Putamen (tissue), 1 donor: Measurements from ENCODE around the gene C19orf18.
"Not testable (repeated sequence)": the region's sequence is repeated elsewhere in the genome, so short reads cannot be mapped to it uniquely, and the experiment has no call there.

ENCODE experiments used
- DNase-seq: peaks from one replicate; pipeline ENCODE4 v3.0.0-alpha.2; 2016; ENCODE audit warnings: low spot score

C19orf18 gene

DNA sequence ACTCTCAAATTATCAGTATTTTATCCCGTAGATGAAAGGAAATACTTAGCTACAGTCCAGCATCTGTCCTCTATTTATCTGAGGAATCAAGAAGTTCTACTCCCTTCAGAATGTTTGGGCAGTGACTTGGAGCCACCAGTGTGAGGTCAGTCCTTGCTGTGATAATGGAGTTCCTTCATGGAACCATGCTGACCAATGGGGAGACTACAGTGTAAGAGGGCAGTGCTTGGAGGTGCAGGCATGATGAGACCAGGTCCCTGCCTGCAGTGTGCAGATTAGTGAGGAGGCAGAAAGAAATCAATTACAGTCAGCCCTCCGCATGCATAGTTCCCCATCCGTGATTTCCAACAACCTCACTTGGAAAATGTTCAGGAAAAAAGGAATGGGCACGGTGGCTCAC is at the start of gene C19orf18:
C19orf18 (minus strand) TSS at position 101 of the 400 bp plus-strand sequence. CDS start 102 bp downstream, outside the sequence.
- DNase-seq = no peak

DNA sequence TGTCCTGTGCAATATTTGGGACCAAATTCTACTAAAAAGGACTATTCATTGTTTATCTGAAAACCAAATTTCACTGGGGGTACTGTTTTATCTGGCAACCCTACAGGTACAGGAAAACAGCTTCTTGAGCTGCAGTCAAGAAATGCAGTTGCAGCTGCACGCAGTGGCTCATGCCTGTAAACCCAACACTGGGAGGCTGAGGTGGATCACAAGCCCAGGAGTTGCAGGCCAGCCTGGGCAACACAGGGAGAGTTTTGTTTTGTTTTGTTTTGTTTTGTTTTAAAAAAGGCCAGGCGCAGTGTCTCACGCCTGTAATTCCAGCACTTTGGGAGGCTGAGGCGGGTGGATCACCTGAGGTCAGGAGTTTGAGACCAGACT is 47.9 kb upstream of the C19orf18 start:
- no peak for DNase-seq

DNA sequence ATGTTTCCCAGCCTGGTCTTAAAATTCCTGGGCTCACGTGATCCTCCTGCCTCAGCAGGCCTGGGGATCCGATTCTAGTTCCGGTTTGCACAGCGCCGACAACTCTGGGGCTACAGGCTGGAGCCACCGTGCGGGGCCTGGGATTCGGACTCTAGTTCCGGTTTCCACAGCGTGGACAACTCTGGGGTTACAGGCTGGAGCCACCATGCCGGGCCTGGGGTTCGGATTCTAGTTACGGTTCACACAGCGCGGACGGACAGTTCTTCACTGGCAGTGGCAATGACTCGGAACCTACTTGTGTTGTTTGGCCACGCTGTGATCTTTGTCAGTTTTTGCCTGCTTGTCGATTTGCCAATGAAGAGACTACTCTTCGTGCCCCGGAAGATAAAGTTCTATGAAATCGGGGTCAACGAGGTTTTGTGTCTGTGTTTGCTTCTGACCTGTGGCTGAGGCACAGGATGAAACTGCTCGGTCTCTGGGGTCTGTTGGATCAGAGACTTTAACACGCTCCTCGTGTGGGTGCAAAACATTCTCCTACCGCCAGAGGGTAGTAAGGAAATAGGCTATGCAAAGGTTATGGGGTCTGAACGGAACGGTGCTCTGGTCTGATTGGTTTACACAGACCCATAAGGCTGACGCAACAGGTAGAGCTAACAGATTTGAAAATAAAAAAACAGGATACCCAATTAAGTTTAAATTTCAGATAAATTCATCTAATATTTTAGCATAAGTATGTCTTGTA is 47.4 kb upstream of the C19orf18 start:
- peak; percentile 79 for DNase-seq

DNA sequence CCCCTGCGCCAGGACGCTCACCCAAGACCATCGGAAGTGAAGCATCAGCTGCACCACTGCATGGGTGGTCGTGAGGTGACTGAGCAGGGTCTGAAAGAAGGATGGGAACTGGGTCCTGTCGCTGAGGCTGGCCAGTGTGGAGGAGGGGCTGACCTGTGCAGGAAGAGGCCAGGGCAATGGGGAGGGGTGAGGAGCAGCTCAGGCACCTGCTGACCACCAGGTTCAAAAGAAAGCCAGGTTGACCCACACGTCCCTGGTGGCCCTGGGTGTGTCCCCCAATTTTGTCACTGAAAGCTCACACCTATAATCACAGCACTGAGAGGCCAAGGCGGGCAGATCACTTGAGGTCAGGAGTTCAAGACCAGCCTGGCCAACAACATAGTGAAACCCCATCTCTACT is 45.8 kb upstream of the C19orf18 start:
- no peak for DNase-seq

DNA sequence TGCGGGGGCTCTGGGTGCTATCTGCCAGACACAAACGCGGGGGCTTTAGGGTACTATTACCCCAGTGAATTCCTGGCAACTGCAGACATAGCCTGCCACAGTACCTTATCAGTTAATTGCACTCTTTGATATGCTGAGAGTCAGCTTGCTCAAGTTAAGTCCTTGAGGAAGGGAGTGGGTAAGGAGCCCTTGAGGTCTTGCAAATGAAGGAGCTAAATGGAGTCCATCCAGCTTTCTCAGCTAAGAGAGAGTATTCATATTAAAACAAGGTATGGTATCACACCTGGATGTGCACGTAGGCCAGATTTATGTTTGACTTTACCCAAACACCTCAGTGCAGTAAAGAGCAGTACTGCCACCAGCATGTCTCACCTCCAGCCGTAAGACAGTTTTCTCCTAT is 39.8 kb upstream of the C19orf18 start:
- no peak for DNase-seq

DNA sequence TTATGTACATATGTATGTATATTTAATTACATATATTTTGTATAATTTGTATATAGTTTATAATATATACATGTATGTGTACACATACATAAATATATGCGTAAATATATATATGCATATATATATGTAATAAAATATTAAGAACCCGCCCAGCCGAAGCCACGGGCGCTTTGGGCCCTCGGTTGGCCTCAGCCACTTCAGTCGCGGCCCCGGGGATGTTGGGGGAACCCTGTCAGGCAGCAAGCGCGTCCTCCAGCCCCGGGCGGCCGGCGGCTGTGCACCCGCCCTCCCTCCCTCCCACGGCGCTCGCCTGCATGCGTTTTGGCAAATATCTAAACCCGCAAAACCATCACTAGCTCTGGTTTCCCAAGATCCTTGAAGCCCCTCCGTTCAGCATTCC is 36.2 kb upstream of the C19orf18 start:
- DNase-seq = no peak

DNA sequence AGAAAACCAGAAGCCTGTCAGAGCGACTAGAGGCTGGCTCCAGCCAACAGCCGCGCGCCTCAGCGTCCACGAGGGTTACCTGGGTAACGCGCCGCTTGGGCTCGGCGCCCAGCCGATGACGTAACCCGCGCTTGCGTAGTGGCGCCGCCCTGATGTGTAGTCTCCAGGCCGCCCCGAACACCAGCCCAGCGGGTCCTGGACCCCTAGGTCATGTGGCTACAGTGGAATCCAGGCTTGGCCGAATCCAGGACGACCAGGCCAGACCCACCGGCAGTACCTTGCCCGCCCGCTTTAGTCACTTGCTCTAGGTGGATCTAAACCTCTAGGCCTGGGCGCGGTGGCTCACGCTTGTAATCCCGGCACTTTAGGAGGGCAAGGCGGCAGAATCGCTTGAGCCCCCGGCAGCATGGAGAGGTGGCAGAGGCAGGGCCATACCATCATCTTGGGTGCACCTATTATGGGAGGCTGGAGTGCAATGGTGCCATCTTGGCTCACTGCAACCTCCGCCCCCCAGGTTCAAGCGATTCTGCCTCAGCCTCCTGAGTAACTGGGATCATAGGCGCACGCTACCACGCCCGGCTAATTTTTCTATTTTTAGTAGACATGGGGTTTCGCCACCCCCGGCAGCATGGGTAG is 35.5 kb upstream of the C19orf18 start:
- peak; percentile 90 for DNase-seq

DNA sequence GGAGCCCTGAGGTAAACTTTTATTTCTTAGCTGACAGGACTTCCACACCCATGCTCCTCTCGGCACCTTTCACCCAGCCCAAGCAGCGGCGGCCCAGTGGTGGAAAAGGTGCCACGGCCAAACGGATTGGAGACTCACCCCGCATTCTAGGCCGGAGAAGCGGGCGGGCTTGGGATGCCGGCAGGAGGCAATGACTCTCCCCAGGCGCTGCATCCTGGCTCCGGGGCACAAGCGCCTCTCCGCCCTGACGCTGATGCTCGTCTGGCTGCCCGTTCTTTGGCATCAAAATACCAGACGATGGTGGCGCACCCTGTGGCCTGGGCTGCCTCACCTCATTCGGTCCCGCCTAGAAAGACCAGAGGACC is 34.9 kb upstream of the C19orf18 start:
- no peak for DNase-seq

DNA sequence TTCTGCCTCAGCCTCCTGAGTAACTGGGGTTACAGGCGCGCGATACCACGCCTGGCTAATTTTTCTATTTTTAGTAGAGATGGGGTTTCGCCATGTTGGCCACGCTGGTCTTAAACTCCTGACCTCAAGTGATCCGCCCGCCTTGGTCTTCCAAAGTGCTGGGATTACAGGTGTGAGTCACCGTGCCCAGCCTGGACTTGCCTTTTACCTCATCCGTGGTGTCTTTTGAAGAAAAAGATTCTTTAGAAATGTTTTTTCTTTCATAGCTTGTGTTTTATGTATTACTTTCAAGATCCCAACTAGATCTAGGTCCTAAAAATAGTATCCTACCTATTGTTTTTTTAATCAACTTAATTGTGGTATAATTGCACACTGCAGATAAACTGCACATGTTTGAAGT is 34.5 kb upstream of the C19orf18 start:
- DNase-seq = not testable (repeated sequence)

DNA sequence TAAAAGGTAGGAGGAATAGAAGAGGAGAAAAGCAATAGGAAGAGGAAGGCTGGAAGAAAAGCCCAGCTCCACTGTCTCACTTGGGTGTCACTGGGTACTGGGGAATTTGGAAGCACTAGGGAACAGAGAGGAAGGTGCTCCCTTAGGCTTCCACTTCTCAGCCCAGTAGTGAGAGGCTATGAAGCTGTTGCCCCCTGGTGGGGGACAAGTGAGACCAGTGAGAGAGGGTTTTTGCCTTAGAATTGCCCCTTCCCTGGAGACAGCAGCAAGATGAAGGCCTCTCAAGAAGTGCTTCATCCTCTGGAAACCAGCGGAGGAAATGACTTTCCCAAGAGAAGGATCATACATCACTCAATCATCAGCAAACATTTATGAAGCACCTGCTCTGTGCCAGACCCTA is 33.0 kb upstream of the C19orf18 start:
- DNase-seq = no peak

DNA sequence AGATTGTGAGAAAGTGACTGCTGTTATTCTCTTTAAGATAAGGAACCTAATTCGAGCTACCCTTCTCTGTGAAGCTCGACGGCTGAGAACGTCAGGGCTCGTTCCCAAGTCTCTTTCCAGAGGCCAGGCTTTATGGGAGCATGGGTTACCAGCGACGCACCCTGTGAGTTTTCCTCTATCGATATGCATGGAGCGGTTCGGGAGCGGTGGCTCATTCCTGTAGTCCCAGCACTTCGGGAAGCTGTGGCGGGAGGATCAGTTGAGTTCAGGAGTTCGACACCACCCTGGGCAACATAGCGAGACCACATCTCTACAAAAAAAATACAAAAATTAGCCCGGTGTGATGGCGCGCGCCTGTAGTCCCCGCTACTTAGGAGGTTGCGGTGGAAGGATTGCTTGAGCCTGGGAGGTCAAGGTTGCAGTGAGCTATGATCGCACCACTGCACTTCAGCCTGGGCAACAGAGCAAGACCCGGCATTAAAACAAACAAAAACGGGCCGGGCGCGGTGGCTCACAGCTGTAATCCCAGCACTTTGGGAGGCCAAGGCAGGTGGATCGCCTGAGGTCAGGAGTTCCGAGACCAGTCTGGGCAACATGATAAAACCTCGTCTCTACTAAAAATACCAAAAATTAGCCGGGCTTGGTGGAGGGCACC is 29.0 kb upstream of the C19orf18 start:
- no peak for DNase-seq

DNA sequence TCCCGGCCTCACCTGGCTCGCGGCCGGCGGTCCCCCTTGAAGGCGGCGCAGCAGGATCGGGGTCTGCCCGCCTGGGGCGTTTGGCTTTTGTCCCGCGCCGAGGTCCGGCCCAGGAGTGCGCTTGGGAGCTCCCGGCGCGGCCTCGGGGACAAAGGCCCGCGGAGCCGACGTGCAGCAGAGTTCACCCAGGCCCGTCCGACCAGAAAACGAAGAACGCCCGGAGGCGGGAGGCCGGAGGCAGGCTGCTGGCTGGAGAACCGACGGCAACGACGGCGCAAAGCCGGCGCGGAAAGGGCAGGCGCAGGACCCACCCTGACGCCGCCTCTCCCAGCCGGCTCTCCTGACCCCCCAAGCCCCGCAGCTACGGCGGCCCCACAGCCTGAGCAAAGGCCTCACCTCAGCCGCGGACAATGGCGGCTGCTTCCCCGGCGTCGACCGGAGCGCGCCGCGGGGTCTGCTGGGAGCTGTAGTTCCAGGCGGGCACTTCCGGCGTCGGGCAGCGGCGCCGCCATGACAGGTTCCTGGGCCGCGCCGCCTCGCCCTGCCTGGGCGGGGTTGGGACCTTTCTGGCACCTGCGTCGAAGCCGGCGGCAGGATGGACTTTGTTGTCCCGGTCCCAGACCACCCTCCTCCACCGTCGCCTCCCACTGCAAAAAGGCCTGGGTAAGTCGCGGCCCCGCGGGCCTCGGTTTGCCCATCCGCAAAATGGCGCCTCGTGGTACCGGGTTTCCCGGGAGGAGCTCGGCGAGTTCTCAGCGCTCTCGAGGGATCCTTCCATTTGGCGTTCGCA is 28.2 kb upstream of the C19orf18 start, which contains the start of gene ZNF606:
ZNF606 (minus strand) TSS at position 437 of the 790 bp plus-strand sequence. CDS start 1,501 bp downstream, outside the sequence.
- peak; percentile 88 for DNase-seq

DNA sequence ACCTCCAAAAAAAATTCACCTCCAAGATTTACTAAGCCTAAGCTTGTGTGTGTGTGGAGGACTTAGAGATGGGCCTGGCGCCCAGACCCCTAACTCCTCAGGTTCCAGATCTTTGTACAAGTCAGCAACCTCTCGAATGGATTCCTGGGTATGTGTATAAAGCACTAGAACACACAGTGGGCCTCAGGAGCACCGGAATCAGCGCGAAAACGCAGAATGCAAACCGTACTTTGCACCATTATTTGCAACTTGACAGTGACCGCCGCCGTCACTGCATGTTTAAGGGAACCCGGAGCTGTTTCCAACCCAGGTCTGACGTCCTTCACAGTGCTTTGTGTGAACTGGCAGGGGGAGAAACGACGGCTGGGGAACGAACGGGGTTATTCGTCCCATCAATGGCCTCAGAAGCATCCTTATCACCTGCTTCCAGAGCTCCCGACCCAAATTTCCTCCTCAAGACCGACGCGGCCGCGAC is 27.6 kb upstream of the C19orf18 start:
- no peak for DNase-seq

DNA sequence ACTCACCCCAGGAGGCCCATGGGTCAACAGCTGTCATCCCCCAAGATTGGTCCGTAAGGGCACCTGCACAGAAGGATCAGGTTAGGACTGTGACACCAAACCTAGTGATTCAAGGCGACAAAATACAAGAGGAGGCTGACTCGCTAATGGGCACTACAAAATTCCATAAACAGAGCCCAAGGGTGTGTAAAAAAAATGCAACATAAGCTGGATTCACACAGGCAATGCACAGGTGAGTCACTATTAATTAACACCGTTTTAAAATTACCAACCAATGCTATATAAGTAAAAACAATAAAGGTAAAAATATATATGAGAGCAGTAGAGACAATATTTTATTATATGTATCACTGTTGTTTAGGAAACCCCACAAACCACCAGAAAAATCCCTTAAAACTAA is 26.3 kb upstream of the C19orf18 start:
- DNase-seq = no peak

DNA sequence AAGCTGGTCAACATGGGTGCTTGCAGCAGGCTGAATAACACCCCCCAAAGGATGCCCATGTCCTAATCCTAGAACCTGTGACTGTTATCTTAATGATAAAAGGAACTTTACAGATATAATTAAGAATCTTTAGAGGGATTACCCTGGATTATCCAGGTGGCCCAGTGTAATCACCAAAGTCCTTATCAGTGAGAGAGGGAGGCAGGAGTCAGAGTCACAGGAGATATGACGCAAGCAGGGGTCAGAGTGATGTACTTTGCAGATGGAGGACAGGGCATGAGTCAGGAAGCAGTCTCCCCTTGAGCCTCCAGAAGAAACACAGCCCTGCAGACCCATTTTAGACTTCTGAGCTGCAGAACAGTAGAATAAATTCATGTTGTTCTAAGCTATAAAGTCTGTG is 18.5 kb upstream of the C19orf18 start:
- no peak for DNase-seq

DNA sequence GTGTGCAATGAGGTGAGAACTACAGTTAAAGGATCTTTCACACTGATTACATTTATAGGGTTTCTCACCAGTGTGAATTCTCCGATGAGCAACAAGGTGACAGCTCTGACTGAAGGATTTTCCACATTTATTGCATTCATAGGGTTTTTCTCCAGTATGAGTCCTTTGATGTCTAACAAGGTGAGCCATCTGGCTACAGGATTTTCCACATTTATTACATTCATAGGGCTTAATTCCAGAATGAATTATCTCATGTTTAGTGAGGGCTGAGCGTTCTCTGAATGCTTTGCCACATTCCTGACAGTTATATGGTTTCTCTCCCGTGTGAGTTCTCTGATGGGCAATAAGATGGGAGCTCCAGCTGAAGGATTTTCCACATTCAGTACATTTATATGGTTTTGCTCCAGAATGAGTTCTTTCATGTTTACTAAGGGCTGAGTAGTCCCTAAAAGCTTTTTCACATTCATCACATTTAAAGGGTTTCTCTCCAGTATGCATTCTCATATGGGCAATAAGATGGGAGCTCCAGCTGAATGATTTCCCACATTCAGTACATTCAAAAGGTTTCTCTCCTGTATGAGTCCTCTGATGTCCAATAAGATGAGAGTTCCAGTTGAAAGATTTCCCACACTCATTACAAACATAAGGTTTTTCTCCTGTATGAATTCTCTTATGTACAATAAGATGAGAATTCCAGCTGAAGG is 4.4 kb upstream of the C19orf18 start:
- no peak for DNase-seq

DNA sequence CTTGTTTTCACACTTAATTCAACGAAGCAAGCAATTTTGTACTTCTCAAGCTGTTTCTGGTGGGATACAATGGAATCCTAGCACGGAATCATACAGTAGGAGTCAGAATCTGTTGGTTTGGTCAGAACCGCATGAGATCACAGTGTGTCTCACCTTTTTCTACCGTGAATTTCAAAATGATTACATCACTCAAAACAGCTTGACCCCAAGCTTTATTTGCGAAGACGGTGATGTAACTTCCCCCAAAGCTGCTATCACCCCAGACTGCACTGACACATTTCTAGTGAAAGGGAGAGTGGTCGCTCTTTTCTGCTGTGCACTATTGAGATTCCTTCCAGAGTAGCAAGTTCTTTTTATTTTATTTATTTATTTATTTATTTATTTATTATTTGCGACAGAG is 9.6 kb downstream of the C19orf18 start:
- DNase-seq = no peak

DNA sequence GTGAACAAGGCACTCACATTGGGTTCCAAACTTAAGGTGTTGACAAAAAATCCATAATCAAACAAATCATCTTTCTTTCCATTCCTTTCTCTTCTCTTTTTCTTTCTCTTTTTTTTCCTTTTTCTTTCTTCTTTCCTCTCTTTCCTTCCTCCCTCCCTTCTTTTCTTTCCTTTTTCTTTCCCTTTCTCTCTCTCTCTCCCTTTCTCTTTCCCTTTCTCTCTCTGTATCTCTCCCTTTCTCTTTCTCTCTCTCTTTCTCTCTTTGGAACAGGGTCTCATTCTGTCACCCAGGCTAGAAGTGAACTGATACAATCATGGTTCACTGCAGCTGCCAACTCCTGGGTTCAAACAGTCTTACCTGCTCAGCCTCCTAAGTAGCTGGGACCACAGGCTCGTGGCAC is 12.5 kb downstream of the C19orf18 start:
- DNase-seq = no peak

DNA sequence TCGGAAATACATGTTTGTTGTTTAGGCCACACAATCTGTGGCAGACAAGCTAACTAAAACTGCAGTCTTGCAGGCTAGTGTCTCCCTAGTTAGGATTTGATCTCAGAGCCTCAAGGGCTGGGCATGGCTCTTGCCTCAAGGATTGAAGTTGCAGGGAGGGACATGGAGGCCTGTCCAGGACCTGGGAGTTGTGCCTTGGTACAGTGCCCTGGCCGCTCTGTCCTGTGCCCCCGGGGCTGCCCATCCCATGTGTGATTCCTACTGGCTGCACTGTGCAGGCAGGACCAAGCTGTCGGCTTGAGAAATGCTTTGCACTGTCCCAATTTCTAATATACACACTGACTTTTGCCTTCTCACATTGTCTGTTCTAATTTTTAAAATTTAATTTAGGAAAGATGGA is 19.3 kb downstream of the C19orf18 start:
- no peak for DNase-seq

DNA sequence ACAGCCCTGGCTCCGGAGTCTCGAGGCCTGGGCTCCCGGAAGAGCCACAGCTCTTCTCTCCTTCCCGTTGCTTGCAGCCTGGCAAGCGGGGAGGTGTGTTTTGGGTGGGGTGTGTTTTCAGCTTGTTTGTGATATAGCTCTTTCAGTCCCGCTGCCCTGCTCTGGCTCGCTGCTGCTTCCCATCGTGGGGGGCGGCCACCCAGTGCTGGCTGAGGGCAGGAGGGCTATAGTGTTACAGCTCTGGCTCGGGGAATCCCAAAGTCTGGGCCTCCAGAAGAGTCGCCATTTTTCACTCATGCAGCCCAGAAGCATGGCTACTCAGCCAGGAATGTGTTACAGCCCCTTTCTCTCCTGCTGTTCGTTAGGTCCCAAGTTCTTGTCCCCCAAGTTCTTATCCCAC is 24.6 kb downstream of the C19orf18 start:
- no peak for DNase-seq

DNA sequence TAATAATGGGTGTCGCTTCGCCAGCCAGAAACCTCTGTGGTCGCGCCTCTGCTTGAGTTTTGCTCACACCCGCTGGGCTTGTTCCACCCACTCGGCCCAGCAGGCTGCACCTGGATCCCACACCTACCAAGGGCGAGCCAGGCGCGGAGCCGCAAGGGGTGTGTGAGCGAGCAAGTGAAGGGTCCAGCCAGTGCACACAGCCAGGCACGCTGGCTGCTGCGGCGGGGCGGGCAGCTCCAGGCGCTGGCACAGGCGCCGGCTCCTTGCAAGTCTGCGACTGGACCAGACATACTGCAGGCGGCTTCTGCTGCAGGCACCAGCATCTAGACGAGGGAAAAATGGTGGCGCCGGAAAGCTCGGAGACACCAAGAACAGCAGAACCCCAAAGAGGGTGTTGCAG is 25.0 kb downstream of the C19orf18 start:
- DNase-seq = no peak
